Measurements from ENCODE around the gene DNAJC17.

GRCh38 chr15:40789999-40790398 lies 17.3 kb downstream of the DNAJC17 start:
- TF ChIP-seq CTCF (conservative IDR thresholded peaks at IDR 0.05; ENCODE audit: low read depth, low read length) = no peak
- no peak for TF ChIP-seq EZH2 (IDR thresholded peaks at IDR 0.05; ENCODE audit: borderline replicate concordance, low read depth, low read length, poor library complexity, severe bottlenecking)

All from A673 (cell line).